Hepatocyte (in vitro differentiated cells): ENCODE measurements around the gene PLXDC1. TPM values are rescaled to one million over a fixed set of nuclear protein-coding genes. Genes with fewer than 3 reads are reported as not detected.

Experiments used
- DNase-seq: peaks from one replicate; pipeline ENCODE4 v3.0.0-alpha.2; 2016; ENCODE audit warnings: low spot score
- H2AFZ ChIP-seq: fragments of 200-600 bp; sonication (generic); 2 replicates; pipeline ENCODE4 v1.6.0; 2016; ENCODE audit warnings: antibody characterized with exemption, mild to moderate bottlenecking
- H3K27ac ChIP-seq: fragments of 200-600 bp; sonication (generic); 2 replicates; pipeline ENCODE4 v1.5.1; 2016; ENCODE audit warnings: mild to moderate bottlenecking
- H3K27me3 ChIP-seq: fragments of 200-600 bp; sonication (generic); 2 replicates; pipeline ENCODE4 v1.6.1; 2016
- H3K36me3 ChIP-seq: fragments of 200-600 bp; sonication (generic); replicated peaks from 2 replicates; pipeline ENCODE4 v1.5.1; 2016; ENCODE audit warnings: low read depth; ENCODE audit not compliant: insufficient read depth
- H3K4me1 ChIP-seq: fragments of 200-600 bp; sonication (generic); 2 replicates; pipeline ENCODE4 v1.5.1; 2016; ENCODE audit warnings: mild to moderate bottlenecking, moderate library complexity; ENCODE audit not compliant: insufficient read depth
- H3K4me2 ChIP-seq: fragments of 200-600 bp; sonication (generic); 2 replicates; pipeline ENCODE4 v1.6.0; 2016
- H3K4me3 ChIP-seq: fragments of 200-600 bp; sonication (generic); 2 replicates; pipeline ENCODE4 v1.5.1; 2016; ENCODE audit warnings: mild to moderate bottlenecking
- H3K79me2 ChIP-seq: fragments of 200-600 bp; sonication (generic); 2 replicates; pipeline ENCODE4 v1.6.0; 2017; ENCODE audit warnings: mild to moderate bottlenecking
- H3K9me2 ChIP-seq: fragments of 200-600 bp; sonication (generic); replicated peaks from 2 replicates; pipeline ENCODE4 v1.6.0; 2017; ENCODE audit warnings: mild to moderate bottlenecking; ENCODE audit not compliant: insufficient read depth
- H3K9me3 ChIP-seq: fragments of 200-600 bp; sonication (generic); 2 replicates; pipeline ENCODE4 v1.5.1; 2016; ENCODE audit warnings: low read depth, mild to moderate bottlenecking
- H4K20me1 ChIP-seq: fragments of 200-600 bp; sonication (generic); 2 replicates; pipeline ENCODE4 v1.6.0; 2016; ENCODE audit warnings: mild to moderate bottlenecking; ENCODE audit not compliant: insufficient read depth, poor library complexity, severe bottlenecking
- CTCF ChIP-seq: fragments of 200-600 bp; sonication (generic); IDR thresholded peaks from 2 replicates; pipeline ENCODE4 v1.5.1; 2016; ENCODE audit warnings: antibody characterized with exemption, mild to moderate bottlenecking; ENCODE audit not compliant: poor library complexity
- EZH2 ChIP-seq: fragments of 200-600 bp; sonication (generic); IDR thresholded peaks from 2 replicates; pipeline ENCODE4 v1.6.1; 2016; ENCODE audit warnings: antibody characterized with exemption, mild to moderate bottlenecking, borderline replicate concordance
- EZH2phosphoT487 ChIP-seq: fragments of 200-600 bp; sonication (generic); IDR thresholded peaks from one replicate; pipeline ENCODE4 v1.6.1; 2018; ENCODE audit warnings: antibody characterized with exemption, mild to moderate bottlenecking, low read depth, moderate library complexity; ENCODE audit not compliant: unreplicated experiment, severe bottlenecking
- WGBS: methylation state at CpG from one replicate; pipeline ENCODE4 v1.1.6; 2016; ENCODE audit warnings: low lambda C conversion rate; ENCODE audit errors: missing lambda C conversion rate; 5-methylcytosine and 5-hydroxymethylcytosine counted together
- polyA plus RNA-seq: library from polyadenylated mRNA; unstranded; fragments of >200 nt; fragmentation: Nextera tagmentation; extraction: Ambion mirVana; gene quantifications from 2 replicates; pipeline ENCODE4 v1.2.1, GENCODE V29; 2016
- total RNA-seq: library from RNA; depleted of rRNA; stranded (reverse); fragments of >200 nt; gene quantifications from 2 replicates; pipeline ENCODE4 v1.2.3, GENCODE V29; 2014

The PLXDC1 gene
- total and polyA plus RNA-seq, 2 experiments from 2014 or later = 3.9 to 4.1 TPM

- 78% methylated on average over 8 of the region's 8 CpGs for WGBS
- Histone ChIP-seq H4K20me1 (no peaks in the 10 kb centered on the region), H3K27ac (no peak overlapping the region), H3K9me3 (no peaks in the 10 kb centered on the region), H3K4me3 (no peak overlapping the region), H3K4me1 (peaks cover 17% of the 10 kb centered on the region), H2AFZ (no peak overlapping the region), H3K36me3 (no peaks in the 10 kb centered on the region), H3K4me2 (no peak overlapping the region), H3K9me2 (no peaks in the 10 kb centered on the region), H3K79me2 (no peaks in the 10 kb centered on the region), H3K27me3 (no peaks in the 10 kb centered on the region)
- no peak for DNase-seq
- TF ChIP-seq EZH2 (no peak), EZH2phosphoT487 (no peak), CTCF (no peak)
Measured at GRCh38 chr17:39094607-39095308, 56.7 kb downstream of the PLXDC1 start.

- WGBS = 71% methylated on average over 6 of the region's 6 CpGs
- H3K9me2 ChIP-seq = no peaks in the 10 kb centered on the region
- no peak overlapping the region for H3K4me3 ChIP-seq
- H3K79me2 ChIP-seq = no peaks in the 10 kb centered on the region
- H3K36me3 ChIP-seq = no peaks in the 10 kb centered on the region
- H3K27me3 ChIP-seq = no peaks in the 10 kb centered on the region
- TF ChIP-seq EZH2phosphoT487 = no peak
- no peak for TF ChIP-seq CTCF
- no peak for TF ChIP-seq EZH2
- no peak overlapping the region for H2AFZ ChIP-seq
- DNase-seq = no peak
- H4K20me1 ChIP-seq = no peaks in the 10 kb centered on the region
- H3K4me1 ChIP-seq = peaks cover 11% of the 10 kb centered on the region
- no peaks in the 10 kb centered on the region for H3K9me3 ChIP-seq
- H3K27ac ChIP-seq = no peak overlapping the region
- H3K4me2 ChIP-seq = no peak overlapping the region
Measured at GRCh38 chr17:39092692-39093230, 58.7 kb downstream of the PLXDC1 start.

GRCh38 chr17:39090908-39091665 lies 60.4 kb downstream of the PLXDC1 start:
- Histone ChIP-seq H3K4me2 (no peak overlapping the region), H3K27me3 (no peaks in the 10 kb centered on the region), H3K79me2 (no peaks in the 10 kb centered on the region), H3K4me3 (no peak overlapping the region), H3K4me1 (peaks cover under 1% of the 10 kb centered on the region), H3K27ac (no peak overlapping the region), H4K20me1 (no peaks in the 10 kb centered on the region), H3K9me2 (no peaks in the 10 kb centered on the region), H3K9me3 (no peaks in the 10 kb centered on the region), H3K36me3 (no peaks in the 10 kb centered on the region), H2AFZ (no peak overlapping the region)
- no peak for TF ChIP-seq CTCF
- no peak for TF ChIP-seq EZH2
- no peak for TF ChIP-seq EZH2phosphoT487
- no peak for DNase-seq
- 86% methylated on average over 15 of the region's 15 CpGs for WGBS
